DOHH2 (cell line): ENCODE data around the gene PPP2R3A.

Experiments used
- H3F3A ChIP-seq: fragments of 200-600 bp; sonication (generic), shearing (Covaris generic); 2 replicates; pipeline ENCODE4 v1.6.0; 2016; ENCODE audit warnings: antibody characterized with exemption, mild to moderate bottlenecking; ENCODE audit not compliant: control insufficient read depth, insufficient read depth
- H3K27ac ChIP-seq: fragments of 200-600 bp; sonication (generic); 2 replicates; pipeline ENCODE4 v1.5.1; 2014; ENCODE audit warnings: low read depth, mild to moderate bottlenecking, low read length, moderate library complexity
- H3K27me3 ChIP-seq: fragments of 200-600 bp; sonication (generic); 2 replicates; pipeline ENCODE4 v1.6.1; 2014; ENCODE audit warnings: mild to moderate bottlenecking, low read length, mixed read lengths; ENCODE audit not compliant: control insufficient read depth
- H3K36me3 ChIP-seq: fragments of 200-600 bp; sonication (generic); 2 replicates; pipeline ENCODE4 v1.6.1; 2014; ENCODE audit warnings: mild to moderate bottlenecking, low read length, moderate library complexity, mixed read lengths; ENCODE audit not compliant: control insufficient read depth
- H3K4me1 ChIP-seq: fragments of 200-600 bp; sonication (generic); 2 replicates; pipeline ENCODE4 v1.6.1; 2014; ENCODE audit warnings: mild to moderate bottlenecking, low read length, mixed read lengths; ENCODE audit not compliant: control insufficient read depth
- H3K4me2 ChIP-seq: fragments of 200-600 bp; sonication (generic); 2 replicates; pipeline ENCODE4 v1.6.0; 2014; ENCODE audit warnings: mild to moderate bottlenecking, low read length, moderate library complexity
- H3K4me3 ChIP-seq: fragments of 200-600 bp; sonication (generic); 2 replicates; pipeline ENCODE4 v1.5.1; 2014; ENCODE audit warnings: mild to moderate bottlenecking, low read length, mixed read lengths
- H3K79me2 ChIP-seq: fragments of 200-600 bp; sonication (generic); 2 replicates; pipeline ENCODE4 v1.6.1; 2014; ENCODE audit warnings: mild to moderate bottlenecking, low read length, mixed read lengths; ENCODE audit not compliant: control insufficient read depth
- H3K9me2 ChIP-seq: fragments of 200-600 bp; sonication (generic); replicated peaks from 2 replicates; pipeline ENCODE4 v1.6.1; 2014; ENCODE audit warnings: mild to moderate bottlenecking, low read length, mixed read lengths; ENCODE audit not compliant: control insufficient read depth
- H3K9me3 ChIP-seq: fragments of 200-600 bp; sonication (generic); 2 replicates; pipeline ENCODE4 v1.6.1; 2014; ENCODE audit warnings: antibody characterized with exemption, low read length, mixed read lengths; ENCODE audit not compliant: control insufficient read depth, insufficient read depth
- H4K20me1 ChIP-seq: fragments of 200-600 bp; sonication (generic); 2 replicates; pipeline ENCODE4 v1.6.0; 2014; ENCODE audit warnings: low read depth, mild to moderate bottlenecking, antibody characterized with exemption, low read length, moderate library complexity; ENCODE audit not compliant: control insufficient read depth, insufficient read depth
- EZH2phosphoT487 ChIP-seq: fragments of 200-600 bp; sonication (generic); IDR thresholded peaks from 2 replicates; pipeline ENCODE4 v1.6.1; 2017; ENCODE audit warnings: borderline replicate concordance, mild to moderate bottlenecking, antibody characterized with exemption, low read length, moderate library complexity, mixed read lengths
- TF ChIP-seq, protein P1 (sequence below): fragments of 200-600 bp; sonication (generic); IDR thresholded peaks from one replicate; pipeline ENCODE4 v1.5.1; 2014; ENCODE audit warnings: antibody characterized with exemption, mild to moderate bottlenecking, low read depth, low read length; ENCODE audit not compliant: poor library complexity, severe bottlenecking

PPP2R3A gene

DNA sequence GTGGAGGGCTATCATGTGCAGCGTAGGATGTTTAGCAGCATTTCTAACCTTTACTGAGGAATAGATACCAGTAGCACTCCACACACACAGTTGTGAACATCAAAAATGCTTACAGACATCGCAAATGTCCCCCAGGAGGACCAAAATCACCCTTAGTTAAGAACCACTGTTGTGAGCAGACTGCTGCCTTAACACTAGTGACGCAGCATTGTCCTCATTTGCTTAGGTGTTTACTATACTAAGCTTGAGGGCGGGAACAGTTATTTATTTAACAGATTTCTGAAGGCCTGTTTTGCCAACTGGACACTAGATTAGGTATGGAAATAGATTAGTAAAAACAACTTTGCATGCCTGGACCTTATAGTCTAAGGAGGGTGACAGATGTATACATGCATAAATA lies 2.3 kb downstream of the PPP2R3A start:
- no peak overlapping the region for H3K27ac ChIP-seq
- no peaks in the 10 kb centered on the region for H4K20me1 ChIP-seq
- H3K4me2 ChIP-seq: no peak overlapping the region
- peaks cover 29% of the 10 kb centered on the region for H3K27me3 ChIP-seq
- no peaks in the 10 kb centered on the region for H3K9me2 ChIP-seq
- H3K4me1 ChIP-seq: peaks cover 12% of the 10 kb centered on the region
- no peaks in the 10 kb centered on the region for H3K36me3 ChIP-seq
- H3K4me3 ChIP-seq: no peak overlapping the region
- H3F3A ChIP-seq: no peaks in the 10 kb centered on the region
- TF ChIP-seq EZH2phosphoT487: no peak
- TF ChIP-seq, protein P1, sequence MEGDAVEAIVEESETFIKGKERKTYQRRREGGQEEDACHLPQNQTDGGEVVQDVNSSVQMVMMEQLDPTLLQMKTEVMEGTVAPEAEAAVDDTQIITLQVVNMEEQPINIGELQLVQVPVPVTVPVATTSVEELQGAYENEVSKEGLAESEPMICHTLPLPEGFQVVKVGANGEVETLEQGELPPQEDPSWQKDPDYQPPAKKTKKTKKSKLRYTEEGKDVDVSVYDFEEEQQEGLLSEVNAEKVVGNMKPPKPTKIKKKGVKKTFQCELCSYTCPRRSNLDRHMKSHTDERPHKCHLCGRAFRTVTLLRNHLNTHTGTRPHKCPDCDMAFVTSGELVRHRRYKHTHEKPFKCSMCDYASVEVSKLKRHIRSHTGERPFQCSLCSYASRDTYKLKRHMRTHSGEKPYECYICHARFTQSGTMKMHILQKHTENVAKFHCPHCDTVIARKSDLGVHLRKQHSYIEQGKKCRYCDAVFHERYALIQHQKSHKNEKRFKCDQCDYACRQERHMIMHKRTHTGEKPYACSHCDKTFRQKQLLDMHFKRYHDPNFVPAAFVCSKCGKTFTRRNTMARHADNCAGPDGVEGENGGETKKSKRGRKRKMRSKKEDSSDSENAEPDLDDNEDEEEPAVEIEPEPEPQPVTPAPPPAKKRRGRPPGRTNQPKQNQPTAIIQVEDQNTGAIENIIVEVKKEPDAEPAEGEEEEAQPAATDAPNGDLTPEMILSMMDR: no peak
- no peaks in the 10 kb centered on the region for H3K9me3 ChIP-seq
- no peaks in the 10 kb centered on the region for H3K79me2 ChIP-seq

DNA sequence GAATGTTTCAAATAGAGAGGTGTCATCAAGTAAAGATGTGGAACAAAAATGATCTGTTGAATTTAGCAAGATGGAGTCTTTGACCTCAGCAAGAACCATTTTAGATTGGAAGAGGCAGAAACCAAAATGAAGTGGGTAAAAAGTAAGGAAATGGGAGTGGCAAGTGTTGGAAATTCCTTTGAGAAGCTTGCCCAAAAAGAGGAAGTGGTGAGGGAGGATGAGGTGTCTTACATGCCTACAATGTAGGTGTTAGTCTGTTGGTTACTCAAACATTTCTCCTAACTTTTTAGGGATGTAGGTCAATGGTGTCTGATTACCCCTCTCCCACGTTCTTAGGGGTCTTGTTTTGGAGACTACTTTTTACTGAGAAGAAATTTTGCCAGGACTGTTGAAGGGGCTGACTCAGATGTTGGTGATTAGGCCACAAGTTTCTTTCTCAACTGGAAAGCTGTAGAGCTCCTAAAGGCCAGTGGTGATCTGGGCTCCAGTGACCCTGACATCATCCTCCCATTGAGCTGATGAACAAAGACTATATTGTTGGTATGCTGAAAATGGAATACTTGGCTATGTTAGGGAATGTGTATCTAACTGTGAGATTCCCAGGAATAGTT lies 5.1 kb downstream of the PPP2R3A start:
- peaks cover 29% of the 10 kb centered on the region for H3K27me3 ChIP-seq
- no peak overlapping the region for H3K27ac ChIP-seq
- no peak overlapping the region for H3K4me2 ChIP-seq
- H3K9me2 ChIP-seq: no peaks in the 10 kb centered on the region
- no peaks in the 10 kb centered on the region for H3K36me3 ChIP-seq
- TF ChIP-seq, protein P1: no peak
- no peak for TF ChIP-seq EZH2phosphoT487
- H3K4me3 ChIP-seq: no peak overlapping the region
- peaks cover 10% of the 10 kb centered on the region for H3K4me1 ChIP-seq
- no peaks in the 10 kb centered on the region for H4K20me1 ChIP-seq
- H3K79me2 ChIP-seq: no peaks in the 10 kb centered on the region
- H3F3A ChIP-seq: no peaks in the 10 kb centered on the region
- H3K9me3 ChIP-seq: no peaks in the 10 kb centered on the region

DNA sequence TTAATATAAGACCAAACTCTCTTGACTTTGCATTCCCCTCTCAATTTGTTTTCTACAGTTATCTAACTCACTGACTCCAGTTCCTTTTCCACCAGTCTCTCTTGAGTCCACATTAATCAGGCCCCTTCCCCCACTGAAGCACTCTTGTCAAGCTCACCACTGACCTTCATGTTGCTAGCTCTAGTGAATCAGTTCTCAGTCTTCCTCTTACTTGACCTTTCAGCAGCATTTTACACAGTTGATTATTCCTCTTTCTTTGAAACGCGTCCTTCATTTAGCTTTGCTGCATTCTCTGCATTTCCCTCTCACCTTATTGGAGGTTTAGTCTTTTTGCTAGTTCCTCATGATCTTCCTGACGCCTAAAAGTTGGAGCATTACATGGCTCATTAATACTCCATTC lies 8.3 kb downstream of the PPP2R3A start:
- no peaks in the 10 kb centered on the region for H3K9me3 ChIP-seq
- no peaks in the 10 kb centered on the region for H3K9me2 ChIP-seq
- no peaks in the 10 kb centered on the region for H3K27me3 ChIP-seq
- no peaks in the 10 kb centered on the region for H3F3A ChIP-seq
- H3K36me3 ChIP-seq: no peaks in the 10 kb centered on the region
- no peak overlapping the region for H3K27ac ChIP-seq
- no peak overlapping the region for H3K4me3 ChIP-seq
- no peaks in the 10 kb centered on the region for H4K20me1 ChIP-seq
- TF ChIP-seq, protein P1: no peak
- TF ChIP-seq EZH2phosphoT487: no peak
- H3K79me2 ChIP-seq: no peaks in the 10 kb centered on the region
- H3K4me1 ChIP-seq: no peaks in the 10 kb centered on the region
- H3K4me2 ChIP-seq: no peak overlapping the region
